Esophagus squamous epithelium (tissue), 5 donors: ENCODE data around the gene WHAMM. TPM values are rescaled to one million over a fixed set of nuclear protein-coding genes. Genes with fewer than 3 reads are reported as not detected.
"Not testable (repeated sequence)": the region's sequence is repeated elsewhere in the genome, so short reads cannot be mapped to it uniquely, and the experiment has no call there.

Experiments
- DNase-seq: peaks from one replicate; lab custom pipeline; 2025; lab: John Stamatoyannopoulos, UW
- H3K27ac ChIP-seq, 4 donors: fragments of 200-600 bp; sonication (generic); one replicate each; pipeline ENCODE4 v1.5.1; 2016 to 2019; ENCODE audit warnings: mild to moderate bottlenecking in 1 of 4
- H3K27me3 ChIP-seq, 4 donors: fragments of 200-600 bp; sonication (generic); 1 replicate in 3 of 4; 2 replicates in 1 of 4; pipeline versions ENCODE4 v1.5.1 to v1.6.0; 2017 to 2021; ENCODE audit warnings: antibody characterized with exemption in 1 of 4
- H3K36me3 ChIP-seq, 3 donors: fragments of 200-600 bp; sonication (generic); one replicate each; pipeline ENCODE4 v1.5.1; 2016 to 2019
- H3K4me1 ChIP-seq, 3 donors: fragments of 200-600 bp; sonication (generic); one replicate each; pipeline ENCODE4 v1.5.1; 2017 to 2019
- H3K4me3 ChIP-seq, 4 donors: fragments of 200-600 bp; sonication (generic); 1 replicate in 3 of 4; 2 replicates in 1 of 4; pipeline ENCODE4 v1.5.1; 2016 to 2019; ENCODE audit warnings: mild to moderate bottlenecking in 2 of 4, moderate library complexity in 1 of 4
- H3K9me3 ChIP-seq, 3 donors: fragments of 200-600 bp; sonication (generic); one replicate each; pipeline ENCODE4 v1.5.1; 2016 to 2019
- CTCF ChIP-seq, 6 experiments: fragments of 450-650 bp in 4 of 6; fragments of 200-600 bp in 2 of 6; sonication (generic) in 2 of 6; IDR thresholded peaks; one replicate each; pipeline ENCODE4 v1.5.1; 2016 to 2019; ENCODE audit warnings: antibody characterized with exemption in 6 of 6, mild to moderate bottlenecking in 4 of 6, moderate library complexity in 4 of 6
- POLR2A ChIP-seq, 4 donors: fragments of 450-650 bp; IDR thresholded peaks; one replicate each; pipeline ENCODE4 v1.6.1; 2017; ENCODE audit warnings: antibody characterized with exemption in 4 of 4, mild to moderate bottlenecking in 4 of 4, moderate library complexity in 3 of 4
- WGBS, 2 donors: methylation state at CpG; one replicate each; pipeline ENCODE4 v1.1.5; 2018; 5-methylcytosine and 5-hydroxymethylcytosine counted together
- intact Hi-C: fragments of 100-400 bp; cut with DNase I; formaldehyde crosslinking; loops from one replicate; pipeline ENCODE4 v1.15.0; 2022
- total RNA-seq, 4 donors: library from RNA; depleted of rRNA; stranded (reverse); fragments of >200 nt; gene quantifications; one replicate each; pipeline ENCODE4 v1.1.0, GENCODE V29; 2016
- donor health status: DM: yes; HTN: yes; CAD: no.

The WHAMM gene
- total RNA-seq, 4 donors from 2014 or later, result 5.3 to 8.8 (median 6.1) TPM

DNA sequence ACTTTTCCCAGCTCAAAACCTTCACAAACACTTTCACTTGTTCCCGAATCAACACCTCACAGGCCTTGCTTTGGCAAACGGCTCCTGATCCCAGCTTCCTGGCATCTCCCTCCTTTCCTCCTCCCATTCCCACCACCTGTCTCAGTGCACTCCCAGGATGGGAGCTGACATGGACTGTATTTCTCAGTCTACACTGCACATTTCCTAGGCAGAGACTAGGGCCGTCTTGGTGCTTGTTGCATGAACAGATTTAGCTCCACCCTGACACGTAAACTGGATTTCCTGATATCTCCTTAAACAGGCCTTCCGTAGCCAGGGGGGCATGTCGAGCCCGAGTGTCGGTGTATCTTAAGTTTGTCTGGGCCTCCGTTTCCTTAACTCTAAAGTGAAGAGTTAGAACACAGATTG is 790 bp upstream of the WHAMM start:
- no peaks in the 10 kb centered on the region for H3K9me3 ChIP-seq
- TF ChIP-seq CTCF (IDR thresholded peaks at IDR 0.05) (no peak), POLR2A (IDR thresholded peaks at IDR 0.05) (no peak)
- peaks cover 0 to 10% (median 0%) of the 10 kb centered on the region in 3 donors for H3K36me3 ChIP-seq
- H3K4me1 ChIP-seq, result peaks cover 0 to 65% (median 13%) of the 10 kb centered on the region in 3 donors
- H3K4me3 ChIP-seq, result peak overlapping the region in 2 of 4 donors; percentile 81 to 98
- no peak for DNase-seq
- H3K27me3 ChIP-seq, result no peaks in the 10 kb centered on the region
- intact Hi-C loops, result no loop called here
- H3K27ac ChIP-seq, result peak overlapping the region; percentile 99 to 100 (median 100)
- WGBS, 2 donors, result 44 to 64% methylated on average over 6 to 9 of the region's 9 CpGs

- H3K4me3 ChIP-seq, result peak overlapping the region; percentile 81 to 98 (median 90)
- peaks cover 0 to 51% (median 13%) of the 10 kb centered on the region in 3 donors for H3K4me1 ChIP-seq
- H3K27ac ChIP-seq, result peak overlapping the region; percentile 99 to 100 (median 100)
- no peak for DNase-seq
- no peaks in the 10 kb centered on the region for H3K9me3 ChIP-seq
- intact Hi-C loops, result no loop called here
- no peak for TF ChIP-seq CTCF (IDR thresholded peaks at IDR 0.05)
- TF ChIP-seq POLR2A (IDR thresholded peaks at IDR 0.05), result peak in 1 of 4 donors; percentile 23
- H3K36me3 ChIP-seq, result peaks cover 0 to 26% (median 7%) of the 10 kb centered on the region in 3 donors
- 0% methylated on average over 5 to 7 of the region's 81 CpGs for WGBS, 2 donors
- no peaks in the 10 kb centered on the region for H3K27me3 ChIP-seq
Observed at GRCh38 chr15:82810061-82810889, 847 bp downstream of the WHAMM start.

DNA sequence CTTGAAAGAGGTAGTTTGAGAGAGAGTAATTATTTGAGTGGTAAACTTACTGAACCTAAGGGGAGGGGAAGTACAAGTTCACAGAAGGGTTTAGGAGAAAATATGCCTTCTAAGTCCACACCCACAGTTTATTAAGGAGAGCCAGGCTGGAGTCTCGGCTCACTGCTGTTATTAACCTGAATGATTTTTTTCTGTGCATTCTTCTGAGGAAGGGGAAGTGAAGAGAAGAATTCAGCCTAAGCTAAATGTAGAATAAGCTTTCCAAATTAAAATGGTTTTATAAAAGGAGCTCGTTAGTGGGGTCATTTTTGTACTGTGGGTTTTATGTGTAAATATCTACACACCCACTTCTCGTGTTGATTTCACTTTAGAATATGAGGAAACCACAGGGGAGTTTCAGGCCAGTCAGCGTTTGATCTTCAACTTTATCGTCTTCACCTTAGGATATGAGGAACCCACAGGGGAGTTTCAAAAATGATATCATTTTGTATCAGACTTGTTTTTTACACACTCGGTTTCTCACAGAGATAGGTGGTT is 1.5 kb downstream of the WHAMM start:
- H3K9me3 ChIP-seq, result no peaks in the 10 kb centered on the region
- no peak for DNase-seq

GRCh38 chr15:82812994-82813393 is 3.6 kb downstream of the WHAMM start:
- intact Hi-C loops, result no loop called here
- Histone ChIP-seq H3K4me3 (no peak overlapping the region), H3K4me1 (peaks cover 0 to 43% (median 13%) of the 10 kb centered on the region in 3 donors), H3K27ac (no peak overlapping the region), H3K27me3 (no peaks in the 10 kb centered on the region), H3K9me3 (no peaks in the 10 kb centered on the region), H3K36me3 (peaks cover 2 to 53% (median 7%) of the 10 kb centered on the region in 3 donors)
- TF ChIP-seq CTCF (IDR thresholded peaks at IDR 0.05), result no peak
- TF ChIP-seq POLR2A (IDR thresholded peaks at IDR 0.05), result no peak
- no peak for DNase-seq
- 80 to 81% methylated on average over 4 of the region's 4 CpGs for WGBS, 2 donors

More for the DNA sequence above, 1.5 kb downstream of the WHAMM start:
- Histone ChIP-seq H3K27me3 (no peaks in the 10 kb centered on the region), H3K27ac (peak overlapping the region; percentile 99 to 100 (median 100)), H3K4me1 (peaks cover 0 to 51% (median 13%) of the 10 kb centered on the region in 3 donors), H3K4me3 (peak overlapping the region; percentile 81 to 98 (median 90)), H3K36me3 (peaks cover 0 to 33% (median 7%) of the 10 kb centered on the region in 3 donors)
- no peak for TF ChIP-seq POLR2A (IDR thresholded peaks at IDR 0.05)
- no peak for TF ChIP-seq CTCF (IDR thresholded peaks at IDR 0.05)
- intact Hi-C loops, result no loop called here
- WGBS, 2 donors, result 0 to 1% methylated on average over 6 of the region's 6 CpGs

GRCh38 chr15:82820128-82820527 is 10.7 kb downstream of the WHAMM start:
- Histone ChIP-seq H3K36me3 (peaks cover 10 to 99% (median 32%) of the 10 kb centered on the region in 3 donors), H3K4me1 (peaks cover 0 to 5% (median 0%) of the 10 kb centered on the region in 3 donors), H3K9me3 (no peaks in the 10 kb centered on the region), H3K27me3 (no peaks in the 10 kb centered on the region), H3K27ac (no peak overlapping the region), H3K4me3 (no peak overlapping the region)
- intact Hi-C loops, result no loop called here
- TF ChIP-seq CTCF (IDR thresholded peaks at IDR 0.05) (no peak), POLR2A (IDR thresholded peaks at IDR 0.05) (no peak)
- DNase-seq, result no peak

GRCh38 chr15:82821396-82821795 is 12.0 kb downstream of the WHAMM start:
- intact Hi-C loops, H3K4me3 ChIP-seq, H3K27me3 ChIP-seq, H3K4me1 ChIP-seq, H3K27ac ChIP-seq, H3K9me3 ChIP-seq, DNase-seq: not testable (repeated sequence)
- H3K36me3 ChIP-seq, result peaks cover 13 to 99% (median 37%) of the 10 kb centered on the region in 3 donors
- 67 to 92% methylated on average over 3 of the region's 3 CpGs for WGBS, 2 donors

- intact Hi-C loops, H3K4me1 ChIP-seq, DNase-seq, H3K9me3 ChIP-seq, H3K27ac ChIP-seq, H3K4me3 ChIP-seq, H3K27me3 ChIP-seq: not testable (repeated sequence)
- H3K36me3 ChIP-seq, result peaks cover 14 to 99% (median 38%) of the 10 kb centered on the region in 3 donors
Observed at GRCh38 chr15:82821851-82822250, 12.4 kb downstream of the WHAMM start.
